T-helper 1 cell treated with Interleukin-12 subunit alpha and Interleukin-12 subunit beta and Interleukin-4 antibody, amounts not matched to agents 30 ng/mL and 1 ng/mL, for 36 hours (primary cell): Measurements from ENCODE around the gene GPX7. TPM values are rescaled to one million over a fixed set of nuclear protein-coding genes. Genes with fewer than 3 reads are reported as not detected.

Experiments
- intact Hi-C: fragments of 100-400 bp; cut with micrococcal nuclease; formaldehyde crosslinking; loops from one replicate; pipeline ENCODE4 v1.15.1; 2024
- total RNA-seq: library from RNA; stranded (reverse); gene quantifications from 2 replicates; pipeline ENCODE4 v1.2.3, GENCODE V29; 2022

GPX7 gene
- total RNA-seq, 1 donor from 2014 or later = 31.6 TPM

- intact Hi-C loops = no loop called here
Measured at GRCh38 chr1:52627028-52627427, 24.9 kb downstream of the GPX7 start.

GRCh38 chr1:52628614-52629324 lies 26.6 kb downstream of the GPX7 start:
- intact Hi-C loops = no loop called here

DNA sequence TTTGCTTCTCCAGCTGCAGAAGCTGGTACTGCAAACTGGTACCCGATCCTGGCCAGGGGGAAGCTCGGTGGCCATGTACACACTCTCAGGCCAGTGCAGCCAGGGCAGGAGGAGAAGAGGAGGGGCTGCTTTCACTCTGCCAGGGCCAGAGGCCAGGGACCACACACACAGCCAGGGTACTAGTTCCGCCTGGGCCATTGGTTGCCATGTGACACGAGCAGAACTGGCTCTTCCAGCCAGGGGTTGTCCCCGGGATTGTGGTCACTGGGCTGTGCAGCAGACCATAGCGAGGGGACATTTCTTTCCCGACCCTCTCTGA lies 27.1 kb downstream of the GPX7 start:
- intact Hi-C loops = no loop called here

DNA sequence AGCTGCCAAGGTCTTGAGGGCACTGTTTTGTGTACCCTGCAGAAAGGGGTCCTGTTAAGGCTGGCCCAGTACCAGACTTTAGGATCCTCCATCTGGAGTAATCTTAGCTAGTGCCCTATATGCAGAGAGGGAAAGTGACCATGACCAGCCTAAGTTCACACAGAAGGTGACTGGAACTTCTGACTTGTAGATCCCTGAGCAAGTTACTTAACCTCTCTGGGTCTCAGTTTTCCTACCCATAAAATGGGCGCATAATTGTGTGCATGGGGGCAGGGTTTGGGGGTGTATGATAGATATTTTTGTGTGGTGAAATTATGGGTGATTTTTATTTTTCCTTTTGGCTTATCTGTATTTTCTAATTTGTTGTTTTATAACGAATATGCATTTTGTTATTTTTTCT lies 27.5 kb downstream of the GPX7 start:
- intact Hi-C loops = loop anchor here (10.0 kb wide), 3 partner anchors 295 to 1665 kb away; partner anchors contain the start of genes ECHDC2, FAF1, IFT25 and LRRC42

GRCh38 chr1:52631759-52632331 lies 29.7 kb downstream of the GPX7 start:
- intact Hi-C loops = loop anchor here (10.0 kb wide), 3 partner anchors 293 to 1667 kb away; partner anchors contain the start of genes ECHDC2, FAF1, IFT25 and LRRC42

GRCh38 chr1:52632732-52633290 lies 30.6 kb downstream of the GPX7 start, which contains the start of gene SHISAL2A:
TSS of gene SHISAL2A (plus strand) at chr1:52633168. CDS start at chr1:52633494, 326 bp downstream.
- intact Hi-C loops = loop anchor here (10.0 kb wide), 3 partner anchors 292 to 1668 kb away; partner anchors contain the start of genes ECHDC2, FAF1, IFT25 and LRRC42

- intact Hi-C loops = loop anchor here (10.0 kb wide), 3 partner anchors 291 to 1669 kb away; partner anchors contain the start of genes ECHDC2, FAF1, IFT25 and LRRC42
Measured at GRCh38 chr1:52633291-52633754, 31.2 kb downstream of the GPX7 start.

- intact Hi-C loops = loop anchor here (10.0 kb wide), 3 partner anchors 291 to 1669 kb away; partner anchors contain the start of genes ECHDC2, FAF1, IFT25 and LRRC42
Measured at GRCh38 chr1:52634111-52634510, 31.9 kb downstream of the GPX7 start.

DNA sequence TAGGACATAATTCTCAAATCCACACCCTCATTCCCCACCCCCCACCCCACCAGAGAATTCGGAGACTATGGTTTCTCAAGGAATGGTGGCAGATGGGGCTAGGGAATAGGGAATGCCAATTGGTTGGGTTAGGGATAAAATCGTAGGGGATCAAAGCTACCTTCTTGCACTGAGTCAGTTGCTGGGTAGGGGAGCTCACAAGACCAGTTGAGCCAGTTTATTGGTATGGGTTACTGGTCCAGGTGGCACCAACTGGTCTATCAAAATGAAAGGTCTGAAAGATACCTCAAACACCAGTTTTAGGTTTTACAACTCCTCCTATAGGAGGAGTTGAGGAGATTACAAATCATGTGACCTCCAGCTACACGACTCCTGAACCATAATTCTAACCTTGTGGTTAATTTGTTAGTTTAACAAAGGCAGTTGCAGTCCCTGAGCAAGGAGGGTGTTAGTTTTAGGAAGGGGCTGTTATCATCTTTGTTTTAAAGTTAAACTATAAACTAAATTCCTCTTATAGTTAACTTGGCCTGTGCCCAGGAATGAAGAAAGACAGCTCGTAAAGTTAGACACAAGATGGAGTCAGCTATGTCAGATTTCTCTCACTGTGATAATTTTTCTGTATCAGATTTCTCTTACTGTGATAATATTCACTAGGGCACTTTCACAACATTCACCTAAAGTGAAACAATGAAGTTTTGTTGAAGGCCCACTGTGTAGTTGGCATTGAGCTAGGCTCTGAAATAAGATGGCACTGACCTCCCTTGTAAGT lies 33.3 kb downstream of the GPX7 start:
- intact Hi-C loops = loop anchor here (2.0 to 10.0 kb wide), 6 partner anchors 67 to 1671 kb away; partner anchors contain the start of genes BTF3L4, ECHDC2, FAF1 and IFT25

GRCh38 chr1:52636721-52637695 lies 34.8 kb downstream of the GPX7 start:
- intact Hi-C loops = loop anchor here (1.0 to 10.0 kb wide), 16 partner anchors 22 to 1672 kb away; partner anchors contain the start of genes BTF3L4, CC2D1B, CZIB and ECHDC2

GRCh38 chr1:52637946-52638345 lies 35.8 kb downstream of the GPX7 start:
- intact Hi-C loops = loop anchor here (1.0 to 10.0 kb wide), 16 partner anchors 21 to 1673 kb away; partner anchors contain the start of genes BTF3L4, CC2D1B, CZIB and ECHDC2

DNA sequence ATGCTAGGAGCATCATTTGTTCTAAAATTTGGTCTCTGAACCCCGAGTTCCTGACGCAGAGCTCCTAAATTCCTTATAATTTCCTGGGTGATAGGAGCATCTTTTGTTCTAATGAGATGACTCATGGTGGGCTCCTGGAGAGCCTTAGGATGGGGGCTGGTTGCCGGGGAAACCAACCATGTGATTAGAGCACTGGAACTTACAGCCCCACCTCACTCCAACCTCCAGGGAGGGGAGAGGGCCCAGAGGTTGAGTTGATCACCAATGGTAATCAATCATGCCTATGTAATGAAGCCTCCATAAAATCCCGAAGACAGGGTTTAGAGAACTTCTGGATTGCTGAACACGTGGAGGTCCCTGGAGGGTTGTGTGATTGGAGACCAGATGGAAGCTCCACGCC lies 38.5 kb downstream of the GPX7 start:
- intact Hi-C loops = no loop called here

DNA sequence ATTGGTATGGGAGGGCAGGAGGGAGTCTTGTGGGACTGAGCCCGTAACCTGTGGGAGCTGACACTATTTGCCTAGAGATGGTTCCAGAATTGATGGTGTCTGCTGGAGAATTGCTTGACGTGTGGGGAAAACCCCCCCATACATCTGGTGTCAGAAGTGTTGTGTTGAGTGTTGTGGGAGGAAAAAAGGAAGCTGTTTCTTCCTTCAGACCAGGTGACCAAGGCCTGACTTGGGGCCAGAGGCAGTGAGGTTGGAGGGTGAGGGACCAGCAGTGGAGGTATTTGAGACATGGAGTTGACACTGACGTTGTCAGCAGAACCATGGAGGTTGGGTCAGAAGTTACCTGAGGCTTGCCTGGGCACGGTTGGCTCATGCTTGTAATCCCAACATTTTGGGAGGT lies 39.1 kb downstream of the GPX7 start:
- intact Hi-C loops = no loop called here

GRCh38 chr1:52645261-52645660 lies 43.1 kb downstream of the GPX7 start:
- intact Hi-C loops = no loop called here

DNA sequence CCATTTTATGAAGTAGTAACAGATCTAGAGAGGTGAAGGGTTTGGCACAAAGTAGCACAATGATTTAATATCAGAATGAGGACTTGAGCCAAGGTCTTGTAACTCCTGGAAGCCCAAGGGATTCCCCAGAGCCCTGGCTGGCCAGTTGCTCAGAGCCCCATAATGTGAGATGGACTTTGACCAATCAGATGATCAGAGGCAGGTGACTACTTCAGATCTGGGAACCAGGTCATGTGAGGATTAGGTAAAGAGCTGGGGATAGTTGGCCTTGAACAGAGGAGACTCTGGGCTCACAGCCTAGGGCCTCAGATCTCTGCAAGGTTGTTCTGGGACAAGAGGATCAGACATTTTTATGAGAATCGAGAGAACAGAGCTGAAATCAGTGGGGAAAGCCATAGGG lies 49.7 kb downstream of the GPX7 start:
- intact Hi-C loops = no loop called here

- intact Hi-C loops = no loop called here
Measured at GRCh38 chr1:52653207-52653849, 51.2 kb downstream of the GPX7 start.

- intact Hi-C loops = no loop called here
Measured at GRCh38 chr1:52654063-52654462, 51.9 kb downstream of the GPX7 start.

- intact Hi-C loops = no loop called here
Measured at GRCh38 chr1:52657702-52658101, 55.5 kb downstream of the GPX7 start.
